CD4-positive, alpha-beta T cell treated with Interleukin-1 beta for 1 hour (primary cell): ENCODE measurements around the gene CD33.

Source experiments
- DNase-seq, 2 donors: peaks; one replicate each; pipeline ENCODE4 v3.0.0-alpha.2; 2020 to 2022

The CD33 gene

DNA sequence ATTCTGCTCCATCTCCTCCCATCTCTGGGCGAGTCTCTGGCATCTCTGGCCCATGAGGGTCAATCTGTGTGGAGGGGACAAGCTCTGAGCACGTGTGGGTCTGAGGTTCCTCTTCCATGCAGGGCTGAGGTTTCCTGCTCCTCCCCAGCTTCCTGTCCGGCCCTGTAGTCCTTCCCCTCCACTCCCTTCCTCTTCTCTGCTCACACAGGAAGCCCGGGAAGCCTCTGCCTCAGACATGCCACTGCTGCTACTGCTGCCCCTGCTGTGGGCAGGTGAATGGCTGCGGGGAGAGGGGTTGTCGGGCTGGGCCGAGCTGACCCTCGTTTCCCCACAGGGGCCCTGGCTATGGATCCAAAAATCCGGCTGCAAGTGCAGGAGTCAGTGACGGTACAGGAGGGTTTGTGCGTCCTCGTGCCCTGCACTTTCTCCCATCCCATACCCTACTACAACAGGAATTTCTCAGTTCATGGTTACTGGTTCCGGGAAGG is 14.0 kb upstream of the CD33 start:
- peak in 1 of 2 donors; percentile 48 for DNase-seq

DNA sequence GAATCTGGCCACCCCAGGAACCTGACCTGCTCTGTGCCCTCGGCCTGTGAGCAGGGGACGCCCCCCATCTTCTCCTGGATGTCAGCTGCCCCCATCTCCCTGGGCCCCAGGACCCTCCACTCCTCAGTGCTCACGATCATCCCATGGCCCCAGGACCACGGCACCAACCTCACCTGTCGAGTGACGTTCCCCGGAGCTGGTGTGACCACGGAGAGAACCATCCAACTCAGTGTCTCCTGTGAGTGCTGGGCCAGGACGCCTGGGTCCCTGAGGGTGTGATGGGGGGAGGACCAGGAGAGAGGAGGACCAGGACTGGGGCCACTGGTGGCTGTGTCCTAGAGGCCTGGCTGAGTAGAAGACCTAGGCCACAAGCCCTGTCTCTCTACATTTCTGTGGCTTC is 13.0 kb upstream of the CD33 start:
- no peak for DNase-seq

- DNase-seq: no peak
Observed at GRCh38 chr19:51219307-51219706, 5.6 kb upstream of the CD33 start.

GRCh38 chr19:51219971-51220370 is 4.9 kb upstream of the CD33 start:
- no peak for DNase-seq

DNA sequence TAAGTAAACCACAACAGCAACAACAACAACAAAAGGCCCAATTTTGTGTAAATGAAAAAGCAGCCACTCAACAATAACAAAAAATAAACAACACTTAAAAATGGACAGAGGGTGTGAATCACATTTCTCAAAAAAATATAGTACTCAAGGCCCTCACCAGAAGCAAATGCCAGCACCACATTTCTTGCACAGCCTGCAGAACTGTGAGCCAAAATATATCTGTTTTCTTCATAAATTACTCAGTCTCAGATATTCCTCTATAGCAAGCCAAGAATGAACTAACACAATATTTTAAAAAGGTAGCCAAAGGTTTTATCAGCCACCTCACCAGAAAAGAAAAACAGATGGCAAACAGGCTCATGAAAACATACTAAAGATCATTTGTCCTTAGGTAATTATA is 3.9 kb upstream of the CD33 start:
- no peak for DNase-seq

DNA sequence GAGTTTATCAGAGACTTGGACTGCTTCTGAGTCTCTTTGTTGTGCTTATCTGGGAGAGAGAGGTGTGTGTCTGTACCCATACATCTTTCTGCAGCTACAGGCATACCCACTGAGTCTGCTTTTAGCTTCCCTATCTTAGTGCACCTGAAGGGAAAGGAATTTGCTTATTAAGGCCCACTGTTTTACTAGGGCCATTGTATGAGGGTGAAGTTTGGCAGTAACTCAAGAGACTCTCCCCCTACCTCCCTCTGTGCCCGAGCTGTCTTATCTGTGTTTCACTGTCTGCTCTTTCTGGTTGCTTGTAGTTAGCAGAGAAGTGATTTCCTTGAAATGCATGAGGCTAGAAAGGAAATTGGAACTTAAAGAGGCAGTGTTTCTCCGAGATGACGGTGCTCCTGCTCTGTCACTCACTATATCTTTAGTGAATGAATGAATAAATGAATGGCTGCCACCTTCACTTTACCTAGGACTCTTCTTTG is 678 bp upstream of the CD33 start:
- DNase-seq: no peak

- no peak for DNase-seq
Observed at GRCh38 chr19:51226067-51226466, 1.2 kb downstream of the CD33 start.

DNA sequence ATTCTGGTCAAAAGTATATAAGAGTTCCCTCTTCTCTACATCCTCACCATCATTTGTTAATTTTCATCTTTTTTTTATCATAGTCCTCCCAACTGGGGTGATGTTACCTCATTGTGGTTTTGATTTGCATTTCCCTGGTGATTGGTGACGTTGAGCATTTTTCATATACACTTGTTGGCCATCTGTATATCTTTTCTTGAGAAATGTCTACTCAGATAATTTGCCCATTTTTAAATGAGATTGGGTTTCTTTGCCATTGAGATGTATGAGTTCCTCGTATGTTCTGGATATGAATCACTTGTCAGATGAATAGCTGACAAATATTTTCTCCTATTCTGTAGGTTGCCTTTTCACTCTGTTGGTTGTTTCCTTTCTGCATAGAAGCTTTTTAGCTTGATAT is 2.4 kb downstream of the CD33 start:
- no peak for DNase-seq

- no peak for DNase-seq
Observed at GRCh38 chr19:51227966-51228365, 3.1 kb downstream of the CD33 start.

DNA sequence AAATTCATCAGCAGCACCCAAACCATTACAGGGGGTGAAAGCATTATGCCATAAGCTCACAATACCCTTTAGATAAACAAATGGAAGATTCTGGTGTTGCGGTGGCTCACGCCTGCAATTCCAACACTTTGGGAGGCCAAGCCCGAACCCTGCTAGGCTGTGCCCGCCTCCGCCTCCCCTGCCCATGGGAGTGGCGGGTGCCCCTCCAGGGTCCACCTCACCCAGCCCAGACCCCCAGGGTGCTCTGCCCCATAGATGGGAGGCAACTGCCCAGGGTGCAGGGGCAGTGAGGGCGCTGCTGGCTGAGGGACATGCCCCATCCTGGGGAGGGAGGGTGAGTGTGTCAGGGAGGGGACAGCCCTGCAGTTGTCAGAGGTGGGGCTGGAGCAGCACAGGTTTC is 16.0 kb downstream of the CD33 start:
- no peak for DNase-seq

DNA sequence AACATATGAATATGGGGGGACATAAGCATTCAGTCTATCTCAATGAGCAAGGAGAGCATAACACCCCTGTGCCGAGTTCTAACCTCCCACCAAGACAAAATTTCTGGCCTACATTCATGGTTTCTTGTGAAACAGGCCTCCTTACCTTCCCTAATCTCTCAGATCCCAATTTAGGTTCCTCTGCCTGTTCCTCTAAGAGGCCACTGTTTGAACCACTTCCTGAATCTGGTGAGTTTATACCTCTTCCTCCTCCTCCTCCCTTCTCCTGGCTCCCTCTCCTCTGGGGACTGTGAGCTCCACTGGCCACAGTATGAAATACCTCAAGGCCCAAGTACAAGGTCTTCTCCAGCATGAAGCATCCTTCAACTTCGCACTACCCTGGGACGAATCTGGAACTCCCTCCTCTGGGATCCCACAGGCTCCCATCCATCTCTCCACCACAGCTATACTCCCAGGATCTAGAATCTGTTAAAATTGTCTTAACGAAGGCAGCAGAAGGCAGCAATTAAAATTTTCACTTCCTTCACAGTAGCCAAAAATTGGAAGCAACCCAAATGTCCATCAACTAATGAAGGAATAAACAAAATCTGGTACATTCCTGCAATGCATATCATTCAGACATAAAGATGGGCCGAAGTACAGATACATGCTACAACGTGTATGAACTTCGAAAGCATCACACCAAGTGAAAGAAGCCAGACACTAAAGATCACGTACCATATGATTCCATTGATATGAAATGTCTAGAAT is 18.2 kb downstream of the CD33 start:
- no peak for DNase-seq

DNA sequence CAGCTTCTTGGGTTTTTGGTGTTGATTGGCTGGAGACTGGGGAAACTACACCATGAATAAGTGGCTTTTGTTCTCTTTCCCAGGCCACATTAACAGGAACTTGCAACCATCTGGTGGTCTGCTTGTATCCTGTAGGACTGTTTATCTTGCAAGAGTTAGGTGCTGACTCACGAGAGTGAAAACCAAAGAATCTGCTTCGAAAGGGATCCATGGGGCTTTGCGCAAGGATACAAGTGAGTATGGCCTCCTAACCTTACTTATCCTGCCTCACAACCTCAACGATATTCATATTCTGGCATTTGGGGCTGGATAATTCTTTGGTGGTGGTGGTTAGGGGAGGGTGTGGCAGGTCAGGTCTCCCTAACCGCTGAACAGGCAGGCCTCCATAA is 21.3 kb downstream of the CD33 start:
- DNase-seq: peak in 1 of 2 donors; percentile 4

DNA sequence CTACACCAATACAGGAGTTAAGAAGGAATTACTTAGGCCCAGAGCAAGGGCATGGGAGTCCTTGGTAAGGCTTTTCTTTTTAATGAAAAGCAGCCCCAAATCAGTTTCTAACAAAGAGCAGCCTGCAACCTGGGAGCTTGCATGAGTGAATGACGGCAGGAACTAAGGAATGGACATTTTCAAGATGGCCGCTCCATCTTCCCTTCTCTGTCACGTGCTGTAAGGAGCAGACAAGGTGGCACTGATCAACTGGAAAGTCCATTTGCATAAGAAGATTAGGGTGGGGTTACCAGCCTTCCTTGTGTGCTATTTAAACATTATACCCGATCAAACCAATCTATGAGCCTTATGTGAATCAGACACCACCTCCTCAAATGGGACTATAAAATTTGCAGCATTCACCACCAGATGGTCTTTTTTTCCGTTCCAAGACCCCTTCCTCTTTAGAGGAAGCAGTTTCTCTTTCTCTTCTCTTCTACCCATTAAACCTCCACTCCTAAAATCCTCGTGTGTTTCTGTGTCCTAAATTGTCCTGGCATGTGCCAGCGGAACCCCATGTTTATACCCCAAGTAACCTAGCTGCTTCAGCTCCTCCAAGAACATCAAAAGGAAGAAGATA is 23.2 kb downstream of the CD33 start:
- DNase-seq: no peak

DNA sequence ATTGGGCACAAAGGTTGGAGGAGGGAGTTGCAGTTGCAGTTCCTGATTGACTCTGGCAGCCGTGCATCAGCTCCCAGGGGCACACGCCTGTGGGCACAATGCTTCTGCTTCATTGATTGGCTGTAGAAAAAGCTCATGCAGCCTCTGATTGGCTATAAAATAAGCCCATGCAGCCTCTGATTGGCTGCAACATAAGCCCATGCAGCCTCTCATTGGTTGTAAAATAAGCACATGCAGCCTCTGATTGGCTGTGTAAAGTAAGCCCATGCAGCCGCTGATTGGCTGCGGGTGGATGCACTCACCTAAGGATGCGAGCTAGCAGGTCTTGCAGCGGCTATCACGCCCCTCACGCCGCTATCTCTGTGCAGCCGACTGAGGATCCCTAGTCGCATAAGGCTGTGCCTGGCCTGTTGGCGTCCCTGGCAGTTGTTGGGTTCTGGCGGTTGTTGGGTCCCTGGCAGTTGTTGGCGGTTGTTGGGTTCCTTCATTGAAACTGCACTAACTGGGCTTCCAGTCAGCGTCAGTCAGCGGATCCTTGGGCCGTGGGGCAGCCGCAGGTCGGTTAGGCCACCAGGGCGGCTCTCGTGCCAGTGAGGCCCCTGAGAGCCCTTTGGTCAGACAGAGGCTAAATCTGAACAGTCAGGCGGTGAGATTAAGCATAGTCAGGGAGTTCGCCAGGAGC is 26.0 kb downstream of the CD33 start, which contains the start of gene SIGLECL1:
Gene SIGLECL1 (plus strand): TSS at position 295 of the 682 bp plus-strand sequence. CDS start 12,993 bp downstream, outside the sequence.
- DNase-seq: no peak

- DNase-seq: no peak
Observed at GRCh38 chr19:51251468-51251820, 26.6 kb downstream of the CD33 start.

DNA sequence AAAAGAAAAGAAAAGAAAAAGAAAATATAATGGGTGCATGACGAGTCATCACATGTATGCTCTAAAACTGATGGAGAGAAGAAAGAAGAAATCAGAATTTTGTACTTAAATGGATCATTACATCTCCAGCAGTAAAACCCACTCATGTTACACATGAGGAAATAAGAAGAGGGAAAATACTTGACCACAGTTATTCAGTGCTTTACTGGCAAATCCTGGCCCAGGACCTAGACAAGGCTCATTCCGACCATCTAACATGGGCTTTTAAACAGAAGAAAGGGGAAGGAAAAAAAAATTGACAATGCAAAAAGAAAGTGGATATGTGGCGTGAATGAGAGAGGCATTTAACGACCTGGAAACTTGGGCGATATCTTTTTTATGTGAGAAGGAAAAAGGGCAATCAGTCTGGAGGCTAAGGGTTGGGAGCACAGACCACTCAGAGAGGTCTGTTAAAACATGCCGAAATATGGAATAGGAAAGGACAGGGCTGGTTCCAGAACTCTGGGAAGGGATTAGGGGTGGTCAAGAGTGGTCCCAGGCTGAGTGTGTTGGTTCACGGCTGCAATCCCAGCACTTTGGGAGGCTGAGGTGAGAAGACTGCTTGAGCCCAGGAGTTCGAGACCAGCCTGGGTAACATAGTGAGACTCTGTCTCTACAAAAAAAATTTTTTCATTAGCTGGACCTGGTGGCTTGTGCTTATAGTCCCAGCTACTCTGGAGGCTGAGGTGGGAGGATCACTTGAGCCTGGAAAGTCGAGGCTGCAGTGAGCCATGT is 27.6 kb downstream of the CD33 start:
- no peak for DNase-seq

DNA sequence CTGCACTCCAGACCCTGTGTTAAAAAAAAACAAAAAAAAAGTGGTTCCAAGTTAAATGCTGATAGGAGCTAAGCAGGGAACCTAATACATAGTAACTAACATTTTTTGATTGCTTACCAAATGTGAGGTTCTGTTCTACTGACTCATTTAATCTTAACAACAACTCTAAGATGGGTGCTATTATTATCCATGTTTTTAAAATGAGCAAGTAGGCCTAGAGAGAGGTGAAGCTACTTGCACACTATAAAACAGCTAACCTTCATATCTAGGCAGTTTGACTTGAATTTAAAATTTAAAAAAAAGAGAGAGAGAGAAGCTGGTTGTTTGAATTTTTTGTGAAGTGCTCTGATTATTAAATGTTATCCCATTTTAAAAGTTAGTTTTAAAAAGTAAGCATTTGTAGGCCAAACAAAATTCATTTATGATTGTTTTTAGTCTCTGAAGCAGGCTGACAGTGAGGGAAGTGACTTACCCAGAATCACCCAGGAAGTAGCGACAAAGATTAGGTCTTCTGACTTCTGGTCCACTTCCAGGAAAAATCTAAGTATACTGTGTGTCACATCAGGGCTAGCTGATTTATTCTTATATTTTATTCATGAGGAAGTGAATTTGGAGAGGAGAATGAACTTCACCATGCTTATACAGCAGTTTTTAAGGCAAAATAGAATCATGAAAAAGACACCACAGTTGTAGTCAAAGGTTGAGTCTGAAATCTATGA is 28.4 kb downstream of the CD33 start:
- DNase-seq: no peak

- DNase-seq: no peak
Observed at GRCh38 chr19:51256155-51256625, 31.3 kb downstream of the CD33 start.

GRCh38 chr19:51257471-51257870 is 32.6 kb downstream of the CD33 start:
- DNase-seq: no peak

- DNase-seq: no peak
Observed at GRCh38 chr19:51258165-51259160, 33.6 kb downstream of the CD33 start.
